ENCODE results near the gene CCNI2. TPM values are rescaled to one million over a fixed set of nuclear protein-coding genes. Genes with fewer than 3 reads are reported as not detected.

Gene CCNI2
- polyA plus RNA-seq, 1 donor (not counting 4 experiments of a cell fraction or from before 2014, with no cell fraction given) = not detected

DNA sequence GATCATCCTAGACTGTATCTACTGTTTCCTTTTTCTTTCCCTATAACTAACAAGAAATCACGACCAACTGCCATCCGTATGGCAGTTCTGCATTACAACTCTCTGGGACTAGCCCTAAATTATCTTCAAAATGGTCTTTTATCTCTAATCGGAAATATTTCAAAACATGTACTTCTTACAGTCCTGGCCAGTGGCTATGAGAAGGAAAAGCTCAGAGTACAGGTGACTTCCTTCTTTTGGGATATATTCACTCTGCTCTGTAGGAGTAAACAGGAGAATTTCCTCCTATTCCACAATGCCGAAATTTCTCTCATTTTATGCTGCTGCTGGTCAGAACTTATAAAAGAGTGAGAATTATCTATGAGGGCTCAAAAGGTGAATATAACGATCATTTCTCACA lies 31.6 kb downstream of the CCNI2 start:
- Histone ChIP-seq H3K4me2 (ENCODE audit: control insufficient read depth, extremely low read depth, insufficient read depth, low read depth, low read length) (no peak overlapping the region), H3K36me3 (ENCODE audit: control insufficient read depth in 2 of 2, extremely low read depth in 1 of 2, insufficient read depth in 2 of 2, low read length in 2 of 2) (no peaks in the 10 kb centered on the region), H3K27me3 (ENCODE audit: control insufficient read depth, extremely low read depth, insufficient read depth, low read length) (no peaks in the 10 kb centered on the region), H3K27ac (ENCODE audit: control insufficient read depth, insufficient read depth, low read length) (no peak overlapping the region), H3K79me2 (ENCODE audit: control insufficient read depth, insufficient read depth, low read length) (peaks cover 22% of the 10 kb centered on the region), H3K9ac (ENCODE audit: control insufficient read depth, extremely low read depth, insufficient read depth, low read length) (no peak overlapping the region), H3K4me3 (ENCODE audit: control insufficient read depth in 2 of 3, extremely low read depth in 1 of 3, insufficient read depth in 2 of 3, low read depth in 1 of 3, low read length in 3 of 3) (no peak overlapping the region), H3K9me1 (ENCODE audit: control insufficient read depth, extremely low read depth, insufficient read depth, low read length) (no peaks in the 10 kb centered on the region), H2AFZ (ENCODE audit: control insufficient read depth, low read length) (no peak overlapping the region), H4K20me1 (ENCODE audit: control insufficient read depth, extremely low read depth, insufficient read depth, low read length) (no peaks in the 10 kb centered on the region), H3K9me3 (ENCODE audit: control insufficient read depth, low read depth, low read length) (no peaks in the 10 kb centered on the region), H3K4me1 (ENCODE audit: control insufficient read depth, extremely low read depth, insufficient read depth, low read length) (peaks cover 39% of the 10 kb centered on the region)
- dilution Hi-C loops (cut with MboI; ENCODE audit: extremely low pct_ligation_motif_present, low sequenced_read_pairs) = no loop called here
- FAIRE-seq = no peak
- no peak for TF ChIP-seq EZH2 (IDR thresholded peaks at IDR 0.05; ENCODE audit: low read length)
- TF ChIP-seq, protein P1, sequence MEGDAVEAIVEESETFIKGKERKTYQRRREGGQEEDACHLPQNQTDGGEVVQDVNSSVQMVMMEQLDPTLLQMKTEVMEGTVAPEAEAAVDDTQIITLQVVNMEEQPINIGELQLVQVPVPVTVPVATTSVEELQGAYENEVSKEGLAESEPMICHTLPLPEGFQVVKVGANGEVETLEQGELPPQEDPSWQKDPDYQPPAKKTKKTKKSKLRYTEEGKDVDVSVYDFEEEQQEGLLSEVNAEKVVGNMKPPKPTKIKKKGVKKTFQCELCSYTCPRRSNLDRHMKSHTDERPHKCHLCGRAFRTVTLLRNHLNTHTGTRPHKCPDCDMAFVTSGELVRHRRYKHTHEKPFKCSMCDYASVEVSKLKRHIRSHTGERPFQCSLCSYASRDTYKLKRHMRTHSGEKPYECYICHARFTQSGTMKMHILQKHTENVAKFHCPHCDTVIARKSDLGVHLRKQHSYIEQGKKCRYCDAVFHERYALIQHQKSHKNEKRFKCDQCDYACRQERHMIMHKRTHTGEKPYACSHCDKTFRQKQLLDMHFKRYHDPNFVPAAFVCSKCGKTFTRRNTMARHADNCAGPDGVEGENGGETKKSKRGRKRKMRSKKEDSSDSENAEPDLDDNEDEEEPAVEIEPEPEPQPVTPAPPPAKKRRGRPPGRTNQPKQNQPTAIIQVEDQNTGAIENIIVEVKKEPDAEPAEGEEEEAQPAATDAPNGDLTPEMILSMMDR (optimal IDR thresholded peaks at IDR 0.05 in 1 of 3, IDR thresholded peaks at IDR 0.05 in 1 of 3, conservative IDR thresholded peaks at IDR 0.05 in 1 of 3; ENCODE audit: extremely low read depth in 1 of 3, insufficient read depth in 2 of 3, low read length in 3 of 3) = no peak
- no peak for DNase-seq (ENCODE audit: low read depth, low spot score)

DNA sequence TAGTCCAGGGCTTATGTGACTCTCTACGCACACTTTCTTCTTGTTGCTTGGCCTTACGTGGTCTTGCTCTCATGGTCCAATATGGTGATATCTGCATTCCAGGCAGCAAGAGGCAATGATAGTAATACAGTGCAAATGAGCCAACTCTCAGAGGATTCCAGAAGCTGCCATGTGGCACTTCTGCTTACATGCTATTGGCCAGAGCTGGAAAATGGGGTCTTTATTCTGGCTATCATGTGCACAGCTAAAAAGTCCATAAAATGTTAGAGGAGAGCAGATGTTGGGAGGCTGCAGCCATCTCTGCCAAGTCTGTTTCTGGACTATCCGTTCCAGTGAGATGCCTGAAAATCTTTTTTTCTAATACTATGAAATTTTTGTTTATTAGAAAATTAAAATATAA lies 32.7 kb downstream of the CCNI2 start:
- TF ChIP-seq, protein P1 (optimal IDR thresholded peaks at IDR 0.05 in 1 of 3, IDR thresholded peaks at IDR 0.05 in 1 of 3, conservative IDR thresholded peaks at IDR 0.05 in 1 of 3; ENCODE audit: extremely low read depth in 1 of 3, insufficient read depth in 2 of 3, low read length in 3 of 3) = no peak
- TF ChIP-seq EZH2 (IDR thresholded peaks at IDR 0.05; ENCODE audit: low read length) = no peak
- no peak overlapping the region for H2AFZ ChIP-seq (ENCODE audit: control insufficient read depth, low read length)
- no peak for FAIRE-seq
- dilution Hi-C loops (cut with MboI; ENCODE audit: extremely low pct_ligation_motif_present, low sequenced_read_pairs) = no loop called here
- no peak overlapping the region for H3K27ac ChIP-seq (ENCODE audit: control insufficient read depth, insufficient read depth, low read length)
- DNase-seq (ENCODE audit: low read depth, low spot score) = no peak
- H3K9ac ChIP-seq (ENCODE audit: control insufficient read depth, extremely low read depth, insufficient read depth, low read length) = no peak overlapping the region
- peaks cover 30% of the 10 kb centered on the region for H3K4me1 ChIP-seq (ENCODE audit: control insufficient read depth, extremely low read depth, insufficient read depth, low read length)
- H3K9me1 ChIP-seq (ENCODE audit: control insufficient read depth, extremely low read depth, insufficient read depth, low read length) = no peaks in the 10 kb centered on the region
- no peak overlapping the region for H3K4me3 ChIP-seq (ENCODE audit: control insufficient read depth in 2 of 3, extremely low read depth in 1 of 3, insufficient read depth in 2 of 3, low read depth in 1 of 3, low read length in 3 of 3)
- no peaks in the 10 kb centered on the region for H4K20me1 ChIP-seq (ENCODE audit: control insufficient read depth, extremely low read depth, insufficient read depth, low read length)
- no peak overlapping the region for H3K4me2 ChIP-seq (ENCODE audit: control insufficient read depth, extremely low read depth, insufficient read depth, low read depth, low read length)
- H3K27me3 ChIP-seq (ENCODE audit: control insufficient read depth, extremely low read depth, insufficient read depth, low read length) = no peaks in the 10 kb centered on the region
- peaks cover 12% of the 10 kb centered on the region for H3K79me2 ChIP-seq (ENCODE audit: control insufficient read depth, insufficient read depth, low read length)
- H3K36me3 ChIP-seq (ENCODE audit: control insufficient read depth in 2 of 2, extremely low read depth in 1 of 2, insufficient read depth in 2 of 2, low read length in 2 of 2) = no peaks in the 10 kb centered on the region
- no peaks in the 10 kb centered on the region for H3K9me3 ChIP-seq (ENCODE audit: control insufficient read depth, low read depth, low read length)

Data from keratinocyte (primary cell).